AG10803 (cell line): ENCODE results near the gene ATP5F1A.
A peak's percentile ranks its signal among the peaks of the same experiment; 100 is the strongest.

Source experiments
- DNase-seq: peaks from one replicate; pipeline ENCODE4 v3.0.0; 2010; ENCODE audit warnings: low read depth
- H3K4me3 ChIP-seq: 2 replicates; pipeline ENCODE4 v1.5.1; 2011; ENCODE audit warnings: mild to moderate bottlenecking, low read length, control low read depth
- TF ChIP-seq, protein P1 (sequence below): conservative IDR thresholded peaks from 2 replicates; pipeline ENCODE4 v1.5.1; 2011; ENCODE audit warnings: mild to moderate bottlenecking, low read length, control low read depth, inconsistent platforms

Gene ATP5F1A

DNA sequence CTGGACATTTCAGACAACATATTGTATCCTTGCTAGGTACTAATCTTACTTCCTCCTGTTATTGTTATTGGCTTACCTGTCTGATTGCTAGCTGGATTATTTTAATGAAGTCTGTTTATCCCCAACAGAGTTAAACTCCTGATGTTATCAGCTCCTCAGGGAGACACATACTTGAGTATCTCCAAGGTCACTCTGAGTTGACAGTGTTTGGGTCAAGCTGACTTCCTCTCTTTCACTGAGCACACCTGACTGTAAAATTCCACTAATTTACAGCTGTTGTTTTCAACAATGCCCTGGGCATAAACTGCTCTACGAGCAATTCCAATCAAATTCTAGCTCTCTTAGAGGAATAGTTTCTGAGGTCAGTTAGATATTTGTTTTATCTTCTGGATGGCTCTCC, 15.7 kb upstream of the ATP5F1A start:
- H3K4me3 ChIP-seq = no peak overlapping the region
- TF ChIP-seq, protein P1, sequence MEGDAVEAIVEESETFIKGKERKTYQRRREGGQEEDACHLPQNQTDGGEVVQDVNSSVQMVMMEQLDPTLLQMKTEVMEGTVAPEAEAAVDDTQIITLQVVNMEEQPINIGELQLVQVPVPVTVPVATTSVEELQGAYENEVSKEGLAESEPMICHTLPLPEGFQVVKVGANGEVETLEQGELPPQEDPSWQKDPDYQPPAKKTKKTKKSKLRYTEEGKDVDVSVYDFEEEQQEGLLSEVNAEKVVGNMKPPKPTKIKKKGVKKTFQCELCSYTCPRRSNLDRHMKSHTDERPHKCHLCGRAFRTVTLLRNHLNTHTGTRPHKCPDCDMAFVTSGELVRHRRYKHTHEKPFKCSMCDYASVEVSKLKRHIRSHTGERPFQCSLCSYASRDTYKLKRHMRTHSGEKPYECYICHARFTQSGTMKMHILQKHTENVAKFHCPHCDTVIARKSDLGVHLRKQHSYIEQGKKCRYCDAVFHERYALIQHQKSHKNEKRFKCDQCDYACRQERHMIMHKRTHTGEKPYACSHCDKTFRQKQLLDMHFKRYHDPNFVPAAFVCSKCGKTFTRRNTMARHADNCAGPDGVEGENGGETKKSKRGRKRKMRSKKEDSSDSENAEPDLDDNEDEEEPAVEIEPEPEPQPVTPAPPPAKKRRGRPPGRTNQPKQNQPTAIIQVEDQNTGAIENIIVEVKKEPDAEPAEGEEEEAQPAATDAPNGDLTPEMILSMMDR = no peak
- no peak for DNase-seq

- TF ChIP-seq, protein P1 = no peak
- no peak for DNase-seq
- H3K4me3 ChIP-seq = no peak overlapping the region
These were observed 12.3 kb upstream of the ATP5F1A start for GRCh38 chr18:46110406-46110805.

- H3K4me3 ChIP-seq = no peak overlapping the region
- DNase-seq = no peak
- TF ChIP-seq, protein P1 = no peak
These were observed 11.3 kb upstream of the ATP5F1A start for GRCh38 chr18:46109386-46109785.

GRCh38 chr18:46104128-46104911, 6.2 kb upstream of the ATP5F1A start, which contains the start of gene HAUS1:
TSS of gene HAUS1 (plus strand) at chr18:46104385. CDS start at chr18:46104412, 27 bp downstream.
- TF ChIP-seq, protein P1 = no peak

DNA sequence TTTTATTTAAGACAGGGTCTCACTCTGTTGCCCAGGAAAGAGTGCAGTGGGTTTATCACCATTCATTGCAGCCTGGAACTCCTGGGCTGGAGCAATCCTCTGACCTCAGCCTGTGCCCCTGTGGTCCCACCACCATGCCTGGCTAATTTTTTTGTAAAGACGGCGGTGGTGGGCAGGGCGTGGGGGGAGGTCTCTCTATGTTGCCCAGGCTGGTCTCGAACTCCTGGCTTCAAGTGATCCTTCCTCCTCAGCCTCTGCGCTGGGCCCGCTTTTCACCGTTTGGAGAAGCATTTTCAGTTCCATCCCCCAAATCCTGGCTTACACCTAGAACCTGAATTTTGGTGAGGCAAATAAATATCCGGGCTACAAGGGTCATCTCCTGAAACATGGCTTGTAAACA, 1.4 kb upstream of the ATP5F1A start:
- no peak for DNase-seq
- TF ChIP-seq, protein P1 = no peak
- no peak overlapping the region for H3K4me3 ChIP-seq

More at GRCh38 chr18:46104128-46104911, 6.2 kb upstream of the ATP5F1A start, which contains the start of gene HAUS1:
- peak; percentile 65 for DNase-seq
- H3K4me3 ChIP-seq = peak within 1 kb of the TSS; percentile 89

DNA sequence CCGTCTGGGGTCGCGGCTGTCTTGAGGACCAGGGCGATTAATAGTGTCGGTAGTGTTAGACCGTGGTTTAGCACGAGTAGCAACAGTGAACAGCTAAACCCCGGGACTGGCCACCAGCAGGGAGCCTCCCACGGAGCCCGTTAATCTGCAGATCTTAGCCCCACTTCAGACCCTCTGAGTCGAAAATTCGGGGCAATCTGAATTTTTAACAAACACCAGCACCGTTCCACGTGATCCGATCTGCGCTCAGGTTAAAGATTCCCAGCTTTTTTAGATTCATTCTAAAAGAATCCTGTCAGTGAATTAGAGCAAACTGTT, 479 bp upstream of the ATP5F1A start:
- TF ChIP-seq, protein P1 = no peak
- peak overlapping the region; percentile 95 for H3K4me3 ChIP-seq
- no peak for DNase-seq

- peak overlapping the region; percentile 95 for H3K4me3 ChIP-seq
- TF ChIP-seq, protein P1 = no peak
- no peak for DNase-seq
These were observed 680 bp downstream of the ATP5F1A start for GRCh38 chr18:46097431-46097800.
